SK-N-SH (cell line): Measurements from ENCODE around the gene RNF175. TPM values are rescaled to one million over a fixed set of nuclear protein-coding genes. Genes with fewer than 3 reads are reported as not detected.

Source experiments
- CTCF ChIA-PET: fragments of 300-600, 350-600 bp; formaldehyde crosslinking; extraction: SDS; loops from one replicate; lab custom pipeline; 2021; lab: Yijun Ruan, JAX
- POLR2A ChIA-PET: fragments of 350-600 bp; sonication (Branson Sonifier 250); formaldehyde crosslinking; extraction: SDS; loops from one replicate; lab custom pipeline; 2020; ENCODE audit warnings: antibody characterized with exemption, inconsistent platforms; lab: Yijun Ruan, JAX
- DNase-seq: peaks from one replicate; pipeline ENCODE4 v3.0.0; 2012
- H2AFZ ChIP-seq: fragments of 200-600 bp; sonication (generic); 2 replicates; pipeline ENCODE4 v1.8.1; 2016; ENCODE audit warnings: antibody characterized with exemption, mild to moderate bottlenecking, low read depth
- H3F3A ChIP-seq: fragments of 200-600 bp; sonication (generic); replicated peaks from 2 replicates; pipeline ENCODE3; 2016; ENCODE audit warnings: antibody characterized with exemption, mild to moderate bottlenecking; ENCODE audit not compliant: insufficient read depth
- H3K27ac ChIP-seq, 2 experiments: fragments of 200-500 bp in 1 of 2; fragments of 200-600 bp in 1 of 2; sonication (Bioruptor generic) in 1 of 2; sonication (generic), shearing (Covaris generic) in 1 of 2; 2 replicates each; pipeline versions ENCODE4 v1.5.1 to v1.6.1; 2014 to 2016; ENCODE audit warnings: low read depth in 2 of 2, inconsistent platforms in 1 of 2, low read length in 1 of 2, mild to moderate bottlenecking in 1 of 2, mixed read lengths in 1 of 2
- H3K27me3 ChIP-seq: fragments of 200-600 bp; sonication (generic), shearing (Covaris generic); 2 replicates; pipeline ENCODE4 v1.6.1; 2016; ENCODE audit warnings: mixed run types; ENCODE audit not compliant: insufficient read depth
- H3K36me3 ChIP-seq, 2 experiments: fragments of 200-500 bp in 1 of 2; fragments of 200-600 bp in 1 of 2; sonication (Bioruptor generic) in 1 of 2; sonication (generic) in 1 of 2; replicated peaks in 1 of 2; 2 replicates each; pipeline versions ENCODE3 to v1.5.1; 2014 to 2016; ENCODE audit warnings: low read length in 1 of 2, mild to moderate bottlenecking in 1 of 2; ENCODE audit not compliant: insufficient read depth in 2 of 2, control insufficient read depth in 1 of 2
- H3K4me1 ChIP-seq, 2 experiments: fragments of 200-500 bp in 1 of 2; fragments of 200-600 bp in 1 of 2; sonication (Bioruptor generic) in 1 of 2; sonication (generic), shearing (Covaris generic) in 1 of 2; 2 replicates each; pipeline versions ENCODE4 v1.5.1 to v1.6.1; 2014 to 2016; ENCODE audit warnings: low read depth in 1 of 2, low read length in 1 of 2, mixed run types in 1 of 2; ENCODE audit not compliant: insufficient read depth in 2 of 2, control insufficient read depth in 1 of 2
- H3K4me2 ChIP-seq: fragments of 200-600 bp; sonication (generic), shearing (Covaris generic); 2 replicates; pipeline ENCODE4 v1.6.1; 2017; ENCODE audit warnings: mixed run types
- H3K4me3 ChIP-seq, 2 experiments: fragments of 200-500 bp in 1 of 2; fragments of 200-600 bp in 1 of 2; sonication (Bioruptor generic) in 1 of 2; sonication (generic), shearing (Covaris generic) in 1 of 2; 2 replicates each; pipeline versions ENCODE4 v1.5.1 to v1.8.1; 2014 to 2016; ENCODE audit warnings: low read depth in 2 of 2, inconsistent platforms in 1 of 2, low read length in 1 of 2, mild to moderate bottlenecking in 1 of 2, mixed read lengths in 1 of 2, moderate library complexity in 1 of 2
- H3K79me2 ChIP-seq: fragments of 200-600 bp; sonication (generic); 2 replicates; pipeline ENCODE4 v1.8.1; 2017; ENCODE audit warnings: mild to moderate bottlenecking; ENCODE audit not compliant: insufficient read depth
- H3K9ac ChIP-seq: fragments of 200-600 bp; sonication (generic); 2 replicates; pipeline ENCODE4 v1.6.1; 2017; ENCODE audit warnings: mixed run types
- H3K9me2 ChIP-seq: fragments of 200-600 bp; sonication (generic); 2 replicates; pipeline ENCODE4 v1.6.1; 2017; ENCODE audit warnings: mixed run types
- H3K9me3 ChIP-seq: fragments of 200-600 bp; sonication (generic); 2 replicates; pipeline ENCODE4 v1.6.1; 2017; ENCODE audit warnings: mixed run types, mild to moderate bottlenecking, moderate library complexity
- H4K20me1 ChIP-seq: fragments of 200-600 bp; sonication (generic); 2 replicates; pipeline ENCODE4 v1.6.1; 2017; ENCODE audit warnings: mild to moderate bottlenecking, mixed run types; ENCODE audit not compliant: insufficient read depth
- CHD2 ChIP-seq: fragments of 150-350 bp; IDR thresholded peaks from 2 replicates; pipeline ENCODE4 v1.6.1; 2018; ENCODE audit warnings: low read length; ENCODE audit not compliant: partially characterized antibody
- JUND ChIP-seq: IDR thresholded peaks from 2 replicates; pipeline ENCODE4 v1.4.0; 2012
- MAX ChIP-seq: IDR thresholded peaks from 2 replicates; pipeline ENCODE4 v1.4.0; 2012; ENCODE audit warnings: low read depth
- MEF2A ChIP-seq: IDR thresholded peaks from 2 replicates; pipeline ENCODE4 v1.4.0; 2012; ENCODE audit warnings: low read depth, borderline replicate concordance
- RAD21 ChIP-seq: IDR thresholded peaks from 2 replicates; pipeline ENCODE4 v1.6.1; 2012; ENCODE audit warnings: mild to moderate bottlenecking, low read length
- RCOR1 ChIP-seq: fragments of 150-350 bp; IDR thresholded peaks from 2 replicates; pipeline ENCODE4 v1.6.1; 2017; ENCODE audit warnings: antibody characterized with exemption, low read length
- USF1 ChIP-seq: IDR thresholded peaks from 2 replicates; pipeline ENCODE4 v1.4.0; 2012; ENCODE audit warnings: low read depth, borderline replicate concordance
- WGBS: methylation state at CpG from one replicate; pipeline ENCODE4 v1.1.6; 2017; ENCODE audit warnings: low lambda C conversion rate; 5-methylcytosine and 5-hydroxymethylcytosine counted together
- polyA plus RNA-seq, 3 experiments: library from polyadenylated mRNA; depleted of rRNA; stranded (reverse); fragments of >200 nt; gene quantifications; 2 replicates each; pipeline ENCODE4 v1.2.3, GENCODE V29; 2012

The RNF175 gene
- polyA plus RNA-seq, 1 of the 3 experiments (the other 2 are of a cell fraction), result 0.10 TPM

- peaks cover 87% of the 10 kb centered on the region for H3K27me3 ChIP-seq
- H3K9ac ChIP-seq, result no peak overlapping the region
- no peaks in the 10 kb centered on the region for H3K9me2 ChIP-seq
- no peaks in the 10 kb centered on the region for H3K36me3 ChIP-seq
- H3K4me1 ChIP-seq, result peaks cover 4 to 13% of the 10 kb centered on the region in 2 experiments; a peak in 1 of 4 replicates
- H3K79me2 ChIP-seq, result no peaks in the 10 kb centered on the region
- no peak overlapping the region for H3K4me3 ChIP-seq
- H3K27ac ChIP-seq, result no peak overlapping the region
- H3K4me2 ChIP-seq, result peak overlapping the region; percentile 74; the same call in 1 of the 2 replicates
- no peak for TF ChIP-seq MEF2A
- TF ChIP-seq USF1, result no peak
- no peak for TF ChIP-seq CHD2
- no peak for TF ChIP-seq MAX
- TF ChIP-seq RCOR1, result no peak
- no peak for TF ChIP-seq JUND
- no peak for TF ChIP-seq RAD21
- H3K9me3 ChIP-seq, result no peaks in the 10 kb centered on the region
- WGBS, result 89% methylated on average over 9 of the region's 10 CpGs
- H4K20me1 ChIP-seq, result no peaks in the 10 kb centered on the region
- H3F3A ChIP-seq, result no peaks in the 10 kb centered on the region
- ChIA-PET POLR2A (no interaction called here), CTCF (interaction anchor here (0.8 to 1.5 kb wide), 3 partner anchors 9 to 40 kb away, joined by 3 read pairs; no protein-coding TSS in a partner anchor)
- H2AFZ ChIP-seq, result no peak overlapping the region
- DNase-seq, result peak; percentile 22
Observed at GRCh38 chr4:153790500-153790865, 30.7 kb upstream of the RNF175 start.

- no peak for TF ChIP-seq USF1
- Histone ChIP-seq H3K36me3 (no peaks in the 10 kb centered on the region), H3K9me3 (no peaks in the 10 kb centered on the region), H2AFZ (no peak overlapping the region), H3K27me3 (peaks cover 82% of the 10 kb centered on the region), H3F3A (no peaks in the 10 kb centered on the region), H3K4me1 (peaks cover 4 to 13% of the 10 kb centered on the region in 2 experiments; a peak in 1 of 4 replicates), H4K20me1 (no peaks in the 10 kb centered on the region), H3K9ac (no peak overlapping the region), H3K79me2 (no peaks in the 10 kb centered on the region), H3K27ac (no peak overlapping the region), H3K4me2 (no peak overlapping the region), H3K4me3 (no peak overlapping the region), H3K9me2 (no peaks in the 10 kb centered on the region)
- DNase-seq, result peak; percentile 38
- WGBS, result 46% methylated on average over 20 of the region's 28 CpGs
- POLR2A ChIA-PET, result no interaction called here
- CTCF ChIA-PET, result interaction anchor here (0.9 to 1.5 kb wide), 2 partner anchors 10 to 40 kb away, joined by 3 read pairs; no protein-coding TSS in a partner anchor
Observed at GRCh38 chr4:153789741-153790499, 30.1 kb upstream of the RNF175 start.
